Neutrophil (primary cell): ENCODE measurements around the gene PSME3.

Source experiments
- H3K27ac ChIP-seq: fragments of 200-600 bp; sonication (generic); 2 replicates; pipeline ENCODE4 v1.5.1; 2016; ENCODE audit warnings: mild to moderate bottlenecking, moderate library complexity
- H3K27me3 ChIP-seq: fragments of 200-600 bp; sonication (generic); 2 replicates; pipeline ENCODE4 v1.6.0; 2016; ENCODE audit warnings: mild to moderate bottlenecking
- H3K36me3 ChIP-seq: fragments of 200-600 bp; sonication (generic); 2 replicates; pipeline ENCODE4 v1.5.1; 2017
- H3K4me1 ChIP-seq, 2 experiments: fragments of 200-600 bp in 1 of 2; sonication (generic) in 1 of 2; 1 replicate in 1 of 2; 2 replicates in 1 of 2; pipeline versions ENCODE4 v1.5.1 to v1.6.1; 2013 to 2016; ENCODE audit warnings: low read depth in 1 of 2, low read length in 1 of 2, mild to moderate bottlenecking in 1 of 2, moderate library complexity in 1 of 2; ENCODE audit not compliant: control insufficient read depth in 1 of 2, insufficient read depth in 1 of 2
- H3K4me3 ChIP-seq, 2 experiments: fragments of 200-600 bp in 1 of 2; sonication (generic) in 1 of 2; 1 replicate in 1 of 2; 2 replicates in 1 of 2; pipeline ENCODE4 v1.5.1; 2013 to 2016; ENCODE audit warnings: low read depth in 1 of 2, low read length in 1 of 2, mild to moderate bottlenecking in 1 of 2, moderate library complexity in 1 of 2
- H3K9me3 ChIP-seq: fragments of 200-600 bp; sonication (generic); 2 replicates; pipeline ENCODE4 v1.5.1; 2016
- TF ChIP-seq, protein P1 (sequence below): fragments of 200-600 bp; sonication (generic); IDR thresholded peaks from 2 replicates; pipeline ENCODE4 v1.5.1; 2016; ENCODE audit warnings: antibody characterized with exemption

The PSME3 gene

DNA sequence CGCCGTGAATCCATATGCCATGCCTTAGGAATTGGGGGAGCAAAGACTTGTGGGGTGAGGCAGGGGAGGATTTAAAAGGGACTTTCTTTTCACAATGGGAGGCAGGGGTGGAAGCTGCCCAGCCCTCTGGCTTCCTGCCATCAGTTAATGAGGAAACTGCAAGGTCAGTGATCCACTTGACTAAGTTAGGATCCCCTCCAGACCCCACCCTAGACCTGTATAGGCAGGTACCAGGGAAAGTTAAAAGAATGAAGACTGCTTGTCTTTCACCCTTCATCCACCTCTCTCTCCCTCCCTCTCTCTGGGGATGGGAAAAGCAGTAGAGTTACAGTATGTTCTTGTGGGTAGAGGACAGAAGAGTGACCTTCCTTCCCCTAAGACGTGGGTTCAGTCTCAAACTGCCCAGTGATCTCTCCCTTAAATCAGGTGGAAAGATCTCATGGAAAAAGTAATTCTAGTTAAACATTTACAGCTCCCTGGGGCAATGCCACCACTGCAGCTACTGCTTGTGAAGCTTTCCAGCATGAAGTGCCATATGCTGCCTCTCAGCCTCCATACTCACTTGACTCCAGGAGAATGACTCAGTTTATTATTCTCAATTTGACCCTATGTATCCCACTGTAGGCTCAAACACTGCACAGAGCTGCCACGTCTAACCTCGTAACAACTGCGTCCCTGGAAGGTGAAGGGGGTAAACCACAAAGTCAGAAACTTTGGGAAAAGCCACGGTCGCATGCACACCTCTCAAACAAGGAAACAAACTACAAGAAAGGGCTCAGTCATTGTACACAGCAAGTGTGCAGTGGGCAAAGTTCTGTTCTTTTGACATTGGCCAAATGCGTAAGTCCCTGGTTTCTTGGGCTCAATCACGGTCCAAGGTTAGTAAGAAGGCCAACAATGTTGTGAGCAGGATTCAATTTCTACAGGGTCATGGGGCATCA, 35.9 kb upstream of the PSME3 start:
- no peaks in the 10 kb centered on the region for H3K36me3 ChIP-seq
- TF ChIP-seq, protein P1, sequence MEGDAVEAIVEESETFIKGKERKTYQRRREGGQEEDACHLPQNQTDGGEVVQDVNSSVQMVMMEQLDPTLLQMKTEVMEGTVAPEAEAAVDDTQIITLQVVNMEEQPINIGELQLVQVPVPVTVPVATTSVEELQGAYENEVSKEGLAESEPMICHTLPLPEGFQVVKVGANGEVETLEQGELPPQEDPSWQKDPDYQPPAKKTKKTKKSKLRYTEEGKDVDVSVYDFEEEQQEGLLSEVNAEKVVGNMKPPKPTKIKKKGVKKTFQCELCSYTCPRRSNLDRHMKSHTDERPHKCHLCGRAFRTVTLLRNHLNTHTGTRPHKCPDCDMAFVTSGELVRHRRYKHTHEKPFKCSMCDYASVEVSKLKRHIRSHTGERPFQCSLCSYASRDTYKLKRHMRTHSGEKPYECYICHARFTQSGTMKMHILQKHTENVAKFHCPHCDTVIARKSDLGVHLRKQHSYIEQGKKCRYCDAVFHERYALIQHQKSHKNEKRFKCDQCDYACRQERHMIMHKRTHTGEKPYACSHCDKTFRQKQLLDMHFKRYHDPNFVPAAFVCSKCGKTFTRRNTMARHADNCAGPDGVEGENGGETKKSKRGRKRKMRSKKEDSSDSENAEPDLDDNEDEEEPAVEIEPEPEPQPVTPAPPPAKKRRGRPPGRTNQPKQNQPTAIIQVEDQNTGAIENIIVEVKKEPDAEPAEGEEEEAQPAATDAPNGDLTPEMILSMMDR: no peak
- peaks cover 11% of the 10 kb centered on the region for H3K27me3 ChIP-seq
- peaks cover 13% of the 10 kb centered on the region in 2 experiments for H3K4me1 ChIP-seq
- H3K27ac ChIP-seq: no peak overlapping the region
- no peak overlapping the region for H3K4me3 ChIP-seq
- no peaks in the 10 kb centered on the region for H3K9me3 ChIP-seq

DNA sequence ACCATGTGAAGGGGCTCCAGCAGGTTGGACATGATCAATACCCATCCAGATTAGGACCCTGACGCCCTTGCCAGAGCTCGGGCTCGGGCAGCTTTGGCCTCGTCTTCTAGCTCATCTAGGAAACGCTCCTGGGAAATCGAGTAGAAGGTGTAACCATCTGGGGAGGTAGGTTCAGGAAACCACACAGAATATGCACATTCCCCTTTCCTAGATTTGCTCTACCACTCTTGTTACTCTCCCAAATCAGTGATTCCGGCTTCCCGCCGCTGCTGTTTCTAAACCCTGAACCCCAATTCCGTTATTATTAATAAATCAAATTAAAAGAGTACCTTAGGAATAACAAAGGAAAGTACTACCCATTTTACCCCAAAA, 35.2 kb upstream of the PSME3 start:
- Histone ChIP-seq H3K27ac (peak overlapping the region; percentile 36), H3K4me3 (peak overlapping the region; percentile 68 to 74), H3K27me3 (peaks cover 13% of the 10 kb centered on the region), H3K36me3 (no peaks in the 10 kb centered on the region), H3K9me3 (no peaks in the 10 kb centered on the region), H3K4me1 (peaks cover 13% of the 10 kb centered on the region in 2 experiments)
- TF ChIP-seq, protein P1: no peak

DNA sequence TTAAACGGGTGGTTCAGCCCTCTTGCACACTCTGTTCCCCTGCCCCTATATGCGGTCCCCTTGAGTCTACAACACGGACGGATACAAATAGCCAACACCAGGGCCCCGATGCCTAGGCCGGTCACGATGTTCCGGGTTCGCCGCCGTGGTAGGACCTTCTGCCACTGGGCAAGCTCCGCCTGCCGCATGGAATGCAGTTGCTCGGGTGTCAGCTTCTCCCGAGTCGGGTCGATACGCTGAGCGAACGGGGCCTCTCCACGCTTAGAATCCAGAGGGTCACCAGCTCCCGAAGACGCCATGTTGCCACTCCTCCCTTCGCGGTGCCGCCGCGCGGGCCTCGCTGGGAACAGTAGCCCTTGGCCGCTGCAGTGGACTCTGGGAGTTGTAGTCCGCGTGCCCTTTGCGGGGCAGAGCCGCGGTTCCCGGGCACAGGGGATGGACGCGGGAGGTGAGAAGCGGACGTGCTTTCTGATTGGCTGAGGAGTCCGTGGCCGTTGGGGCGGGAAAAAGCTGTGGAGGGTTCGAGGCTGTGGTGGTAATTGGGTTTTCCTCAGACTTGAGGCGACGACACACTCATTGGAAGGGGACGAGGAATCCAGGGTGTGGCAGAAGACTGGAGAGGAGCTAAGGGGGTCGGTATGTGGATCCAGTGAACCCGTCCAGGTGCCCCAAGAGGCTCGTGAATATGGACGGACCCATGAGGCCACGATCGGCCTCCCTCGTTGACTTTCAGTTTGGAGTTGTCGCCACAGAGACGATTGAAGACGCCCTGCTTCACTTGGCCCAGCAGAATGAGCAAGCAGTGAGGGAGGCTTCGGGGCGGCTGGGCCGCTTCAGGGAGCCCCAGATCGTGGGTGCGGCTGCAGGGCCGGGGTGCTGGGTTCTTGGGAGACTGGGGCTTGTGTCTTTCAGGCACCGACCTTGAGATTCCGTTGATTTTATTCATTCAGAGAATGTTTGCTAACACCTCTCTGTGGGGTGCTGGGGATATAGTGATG, 34.5 kb upstream of the PSME3 start, which contains the start of the genes CNTD1 and COA3:
Gene CNTD1 (plus strand): TSS at position 479 of the 998 bp plus-strand sequence. CDS start 207 bp downstream, at position 686.
Gene COA3 (minus strand): TSS at position 322 of the 998 bp plus-strand sequence. CDS start 23 bp downstream, at position 299.
- TF ChIP-seq, protein P1: no peak
- peak within 1 kb of the TSS; percentile 68 to 74 for H3K4me3 ChIP-seq
- H3K27ac ChIP-seq: peak within 1 kb of the TSS; percentile 36
- H3K9me3 ChIP-seq: no peaks in the 10 kb centered on the region
- peaks cover 15% of the 10 kb centered on the region for H3K27me3 ChIP-seq
- H3K36me3 ChIP-seq: no peaks in the 10 kb centered on the region
- H3K4me1 ChIP-seq: peaks cover 13% of the 10 kb centered on the region in 2 experiments

DNA sequence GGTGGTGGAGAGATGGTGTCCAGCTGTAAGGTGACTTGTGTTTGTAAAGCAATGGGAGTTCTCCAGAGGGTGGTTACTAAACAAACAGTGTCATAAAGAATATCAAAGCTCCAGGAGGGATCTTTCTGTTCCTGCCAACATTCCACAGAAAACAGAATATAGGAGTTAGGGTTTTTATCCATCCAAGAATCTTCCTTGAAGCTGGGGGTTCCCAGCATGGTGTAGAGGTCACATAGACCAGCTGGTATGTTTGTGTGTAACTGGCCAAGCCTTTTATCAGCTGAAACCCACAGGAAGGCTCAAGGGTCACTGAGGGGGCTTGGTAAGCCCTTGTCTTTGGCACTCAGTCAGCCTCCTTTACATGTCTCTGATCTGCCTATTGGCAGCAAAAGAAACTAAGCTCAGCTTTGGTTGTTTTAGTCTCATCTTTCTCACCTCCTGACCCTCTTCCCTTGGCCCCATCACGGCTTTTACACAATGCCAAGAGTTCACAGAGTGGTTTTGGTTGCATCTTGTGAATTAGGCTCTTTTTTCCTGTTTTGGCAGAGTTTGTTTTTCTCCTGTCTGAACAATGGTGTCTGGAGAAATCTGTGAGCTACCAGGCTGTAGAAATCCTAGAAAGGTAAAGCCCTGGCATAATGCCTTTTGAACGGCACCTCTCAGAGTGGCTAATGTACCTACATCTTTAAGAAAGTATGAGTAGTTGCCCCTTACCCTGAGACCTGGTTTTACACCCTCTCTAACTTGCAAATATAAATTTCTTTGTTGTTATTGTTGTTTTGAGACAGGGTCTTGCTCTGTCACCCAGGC, 29.9 kb upstream of the PSME3 start:
- Histone ChIP-seq H3K4me3 (no peak overlapping the region), H3K27ac (no peak overlapping the region)
- TF ChIP-seq, protein P1: no peak

More for the DNA sequence above, 29.9 kb upstream of the PSME3 start:
- Histone ChIP-seq H3K9me3 (no peaks in the 10 kb centered on the region), H3K36me3 (no peaks in the 10 kb centered on the region), H3K27me3 (peaks cover 15% of the 10 kb centered on the region), H3K4me1 (peaks cover 5 to 7% of the 10 kb centered on the region in 2 experiments)
